GM12878 (cell line): ENCODE data around the gene FAM216A. TPM values are rescaled to one million over a fixed set of nuclear protein-coding genes. Genes with fewer than 3 reads are reported as not detected.

Source experiments
- ASH2L ChIP-seq: fragments of 300-600, 200-600 bp; sonication (generic); IDR thresholded peaks from 2 replicates; pipeline ENCODE4 v1.6.1; 2017; ENCODE audit warnings: low read depth, mild to moderate bottlenecking, borderline replicate concordance
- CBX3 ChIP-seq: fragments of 200-600 bp; sonication (generic); IDR thresholded peaks from 2 replicates; pipeline ENCODE4 v1.6.1; 2016; ENCODE audit warnings: low read depth, borderline replicate concordance
- CHD2 ChIP-seq: IDR thresholded peaks from 2 replicates; pipeline ENCODE4 v1.6.1; 2011; ENCODE audit warnings: low read depth, low read length, improper control_type of control experiment, borderline replicate concordance
- CREM ChIP-seq: IDR thresholded peaks from 2 replicates; pipeline ENCODE4 v1.6.1; 2014; ENCODE audit warnings: antibody characterized with exemption, low read depth
- CUX1 ChIP-seq: IDR thresholded peaks from 2 replicates; pipeline ENCODE4 v1.6.1; 2012; ENCODE audit warnings: improper control_type of control experiment, low read depth, low read length; ENCODE audit not compliant: insufficient replicate concordance
- HCFC1 ChIP-seq: fragments of 150-350 bp; IDR thresholded peaks from 2 replicates; pipeline ENCODE4 v1.6.1; 2014; ENCODE audit warnings: low read length
- IRF3 ChIP-seq: fragments of 450-650 bp; IDR thresholded peaks from 2 replicates; pipeline ENCODE4 v1.6.1; 2014; ENCODE audit warnings: mild to moderate bottlenecking
- JUNB ChIP-seq: IDR thresholded peaks from 2 replicates; pipeline ENCODE4 v1.6.1; 2016; ENCODE audit warnings: antibody characterized with exemption, mild to moderate bottlenecking
- MAX ChIP-seq: IDR thresholded peaks from 2 replicates; pipeline ENCODE4 v1.6.1; 2012; ENCODE audit warnings: low read depth, low read length, improper control_type of control experiment
- MTA2 ChIP-seq: fragments of 450-650 bp; IDR thresholded peaks from 2 replicates; pipeline ENCODE4 v1.6.1; 2016; ENCODE audit warnings: low read depth, mild to moderate bottlenecking, moderate library complexity
- MTA3 ChIP-seq: IDR thresholded peaks from 2 replicates; pipeline ENCODE4 v1.6.1; 2012; ENCODE audit warnings: low read length, inconsistent platforms, borderline replicate concordance
- PRDM15 ChIP-seq: fragments of 450-650 bp; formaldehyde crosslinking; IDR thresholded peaks from 2 replicates; pipeline ENCODE4 v1.4.0; 2020; ENCODE audit warnings: mild to moderate bottlenecking, moderate library complexity
- RAD51 ChIP-seq: fragments of 450-650 bp; IDR thresholded peaks from 2 replicates; pipeline ENCODE4 v1.6.1; 2016; ENCODE audit warnings: moderate library complexity, mild to moderate bottlenecking, inconsistent platforms
- SIN3A ChIP-seq: IDR thresholded peaks from 2 replicates; pipeline ENCODE4 v1.6.1; 2012; ENCODE audit warnings: low read depth, low read length, improper control_type of control experiment
- SIX5 ChIP-seq: IDR thresholded peaks from 2 replicates; pipeline ENCODE4 v1.6.1; 2011; ENCODE audit warnings: mild to moderate bottlenecking, low read depth, low read length, moderate library complexity; ENCODE audit not compliant: severe bottlenecking
- SUPT20H ChIP-seq: IDR thresholded peaks from 2 replicates; pipeline ENCODE4 v1.6.1; 2011; ENCODE audit warnings: low read depth, mild to moderate bottlenecking, low read length, moderate library complexity, borderline replicate concordance; ENCODE audit not compliant: control insufficient read depth
- SUZ12 ChIP-seq: fragments of 200-600 bp; sonication (generic); IDR thresholded peaks from one replicate; pipeline ENCODE4 v1.6.1; 2018; ENCODE audit warnings: antibody characterized with exemption, mild to moderate bottlenecking; ENCODE audit not compliant: unreplicated experiment
- TAF1 ChIP-seq: IDR thresholded peaks from 2 replicates; pipeline ENCODE4 v1.6.1; 2011; ENCODE audit warnings: mild to moderate bottlenecking, low read depth, low read length, borderline replicate concordance
- TARDBP ChIP-seq: IDR thresholded peaks from 2 replicates; pipeline ENCODE4 v1.6.1; 2016; ENCODE audit warnings: borderline replicate concordance
- TBL1XR1 ChIP-seq: IDR thresholded peaks from 2 replicates; pipeline ENCODE4 v1.6.1; 2012; ENCODE audit warnings: low read depth, low read length, improper control_type of control experiment
- ZNF217 ChIP-seq: fragments of 450-650 bp; IDR thresholded peaks from 2 replicates; pipeline ENCODE4 v1.6.1; 2017; ENCODE audit warnings: antibody characterized with exemption, mild to moderate bottlenecking
- polyA plus RNA-seq, 11 experiments: library from polyadenylated mRNA; depleted of rRNA in 4 of 11; unstranded in 6 of 11; stranded (reverse) in 5 of 11; fragments of >200 nt; fragmentation: Nextera tagmentation in 4 of 11; fragmentation: Illumina TruSeq in 1 of 11; extraction: Ambion mirVana in 4 of 11; extraction: Trizol in 1 of 11; gene quantifications; 1 replicate in 1 of 11; 2 replicates in 10 of 11; pipeline versions ENCODE4 v1.2.1 to v1.2.3, GENCODE V29; 2011 to 2016; ENCODE audit warnings: inconsistent platforms in 2 of 11, missing spikeins in 2 of 11, low read depth in 1 of 11
- total RNA-seq, 4 experiments: library from RNA; depleted of rRNA in 3 of 4; stranded (reverse); fragments of >200 nt in 3 of 4; fragmentation: Illumina TruSeq in 1 of 4; extraction: Trizol in 1 of 4; gene quantifications; 2 replicates each; pipeline versions ENCODE4 v1.2.1 to v1.2.3, GENCODE V29; 2013 to 2021

The FAM216A gene
- total and polyA plus RNA-seq, 10 of the 15 experiments (the other 5 are each of a cell fraction or from before 2014, with no cell fraction given): 15.0 to 48.3 (median 35.0) TPM

GRCh38 chr12:110449799-110450497, 18.7 kb upstream of the FAM216A start, which contains the start of gene ARPC3 (continued):
- no peak for TF ChIP-seq CUX1
- peak; percentile 71 for TF ChIP-seq CREM
- TF ChIP-seq SIN3A: peak; percentile 44; the same call in 1 of the 2 replicates
- no peak; the same call in 1 of the 2 replicates for TF ChIP-seq MTA3
- no peak for TF ChIP-seq CBX3
- peak; percentile 81 for TF ChIP-seq TAF1
- TF ChIP-seq SUPT20H: no peak
- TF ChIP-seq RAD51: no peak
- TF ChIP-seq HCFC1: peak; percentile 48; the same call in 1 of the 2 replicates
- TF ChIP-seq SUZ12: no peak
- TF ChIP-seq ASH2L: 0 out of 2 replicates have a peak, but pooled peaks have one; percentile 41
- no peak for TF ChIP-seq IRF3
- no peak for TF ChIP-seq SIX5
- TF ChIP-seq TARDBP: no peak; the same call in 1 of the 2 replicates
- TF ChIP-seq JUNB: no peak
- peak; percentile 67 for TF ChIP-seq TBL1XR1
- no peak for TF ChIP-seq PRDM15 (CRISPR knock-in tag)
- TF ChIP-seq MAX: no peak; the same call in 1 of the 2 replicates
- TF ChIP-seq CHD2: peak; percentile 43; the same call in 1 of the 2 replicates
- TF ChIP-seq ZNF217: no peak
- no peak; the same call in 1 of the 2 replicates for TF ChIP-seq MTA2
